CD4-positive, alpha-beta T cell treated with Interleukin-15 for 4 hours (primary cell): Measurements from ENCODE around the gene TMEM44.

Experiments used
- DNase-seq: peaks from one replicate; pipeline ENCODE4 v3.0.0-alpha.2; 2020; ENCODE audit warnings: low spot score

The TMEM44 gene

GRCh38 chr3:194579091-194579606 is 54.1 kb downstream of the TMEM44 start:
- no peak for DNase-seq

- peak; percentile 22 for DNase-seq
These were observed 55.0 kb downstream of the TMEM44 start for GRCh38 chr3:194577986-194578905.

- DNase-seq, result no peak
These were observed 57.6 kb downstream of the TMEM44 start for GRCh38 chr3:194575484-194576210.

- no peak for DNase-seq
These were observed 58.4 kb downstream of the TMEM44 start for GRCh38 chr3:194574639-194575483.

GRCh38 chr3:194573680-194574437 is 59.4 kb downstream of the TMEM44 start:
- DNase-seq, result peak; percentile 26

GRCh38 chr3:194572944-194573491 is 60.2 kb downstream of the TMEM44 start:
- DNase-seq, result no peak

- DNase-seq, result no peak
These were observed 61.0 kb downstream of the TMEM44 start for GRCh38 chr3:194572143-194572789.

GRCh38 chr3:194571491-194572142 is 61.6 kb downstream of the TMEM44 start:
- no peak for DNase-seq

GRCh38 chr3:194570898-194571297 is 62.3 kb downstream of the TMEM44 start:
- DNase-seq, result no peak

- no peak for DNase-seq
These were observed 63.0 kb downstream of the TMEM44 start for GRCh38 chr3:194570235-194570634.

GRCh38 chr3:194569252-194569651 is 64.0 kb downstream of the TMEM44 start:
- no peak for DNase-seq

GRCh38 chr3:194565597-194566190 is 67.5 kb downstream of the TMEM44 start:
- no peak for DNase-seq

GRCh38 chr3:194562986-194563385 is 70.2 kb downstream of the TMEM44 start:
- no peak for DNase-seq

GRCh38 chr3:194561306-194561974 is 71.8 kb downstream of the TMEM44 start:
- DNase-seq, result no peak

GRCh38 chr3:194560047-194560446 is 73.2 kb downstream of the TMEM44 start:
- no peak for DNase-seq

GRCh38 chr3:194559530-194559929 is 73.7 kb downstream of the TMEM44 start:
- no peak for DNase-seq

- DNase-seq, result no peak
These were observed 76.8 kb downstream of the TMEM44 start for GRCh38 chr3:194556086-194557056.
